HepG2 (cell line): ENCODE measurements around the gene CRADD. TPM values are rescaled to one million over a fixed set of nuclear protein-coding genes. Genes with fewer than 3 reads are reported as not detected.
A peak's percentile ranks its signal among the peaks of the same experiment; 100 is the strongest.

Experiments used
- ADNP ChIP-seq: sonication (generic); formaldehyde crosslinking; IDR thresholded peaks from 2 replicates; pipeline ENCODE4 v1.4.0; 2020; ENCODE audit warnings: missing genetic modification reagents
- BCL3 ChIP-seq: sonication (generic); formaldehyde crosslinking; IDR thresholded peaks from 2 replicates; pipeline ENCODE4 v1.5.1; 2020; ENCODE audit warnings: mild to moderate bottlenecking, missing genetic modification reagents, moderate library complexity
- CCAR2 ChIP-seq: fragments of 200-400 bp; formaldehyde crosslinking; optimal IDR thresholded peaks from 2 replicates; pipeline ENCODE3; 2018; ENCODE audit warnings: low read depth, mild to moderate bottlenecking, low read length, moderate library complexity
- CREB1 ChIP-seq, 2 experiments: fragments of 450-650 bp in 1 of 2; IDR thresholded peaks; 2 replicates each; pipeline ENCODE4 v1.6.1; 2016 to 2017; ENCODE audit warnings: control low read depth in 1 of 2, mild to moderate bottlenecking in 1 of 2, missing compliant biosample characterization in 1 of 2, missing genetic modification characterization in 1 of 2
- EZH2 ChIP-seq: conservative IDR thresholded peaks from 2 replicates; pipeline ENCODE4 v1.6.1; 2012; ENCODE audit warnings: mild to moderate bottlenecking, low read depth, low read length, moderate library complexity
- GPBP1L1 ChIP-seq: sonication (generic); formaldehyde crosslinking; IDR thresholded peaks from 2 replicates; pipeline ENCODE4 v1.5.0; 2020; ENCODE audit warnings: mild to moderate bottlenecking, missing genetic modification reagents
- HOXA3 ChIP-seq: sonication (generic); formaldehyde crosslinking; IDR thresholded peaks from 2 replicates; pipeline ENCODE4 v1.5.0; 2020; ENCODE audit warnings: missing genetic modification reagents
- KLF9 ChIP-seq: IDR thresholded peaks from 2 replicates; pipeline ENCODE4 v1.6.1; 2016; ENCODE audit warnings: low read depth
- NKX3-1 ChIP-seq: sonication (generic); formaldehyde crosslinking; IDR thresholded peaks from 2 replicates; pipeline ENCODE4 v1.5.0; 2020; ENCODE audit warnings: missing genetic modification reagents
- RCOR2 ChIP-seq: IDR thresholded peaks from 2 replicates; pipeline ENCODE4 v1.6.1; 2016; ENCODE audit warnings: missing biosample characterization, missing genetic modification reagents
- REXO4 ChIP-seq: sonication (generic); formaldehyde crosslinking; IDR thresholded peaks from 2 replicates; pipeline ENCODE4 v1.8.0; 2022; ENCODE audit warnings: missing genetic modification reagents, mild to moderate bottlenecking, borderline replicate concordance
- RXRA ChIP-seq: sonication (generic); formaldehyde crosslinking; IDR thresholded peaks from 2 replicates; pipeline ENCODE4 v1.5.1; 2020; ENCODE audit warnings: missing genetic modification reagents
- SKI ChIP-seq: fragments of 450-650 bp; IDR thresholded peaks from one replicate; pipeline ENCODE4 v1.6.1; 2018; ENCODE audit warnings: mild to moderate bottlenecking; ENCODE audit not compliant: partially characterized antibody
- SOX5 ChIP-seq: IDR thresholded peaks from 2 replicates; pipeline ENCODE4 v1.6.1; 2016; ENCODE audit warnings: borderline replicate concordance
- ZBTB4 ChIP-seq: sonication (generic); formaldehyde crosslinking; IDR thresholded peaks from 2 replicates; pipeline ENCODE4 v1.4.0; 2020; ENCODE audit warnings: missing genetic modification reagents, mild to moderate bottlenecking, borderline replicate concordance
- ZIK1 ChIP-seq: sonication (generic); formaldehyde crosslinking; IDR thresholded peaks from 2 replicates; pipeline ENCODE4 v1.5.0; 2020; ENCODE audit warnings: mild to moderate bottlenecking, low read depth, missing genetic modification reagents, borderline replicate concordance
- ZNF180 ChIP-seq: sonication (generic); formaldehyde crosslinking; IDR thresholded peaks from 2 replicates; pipeline ENCODE4 v1.4.0; 2020; ENCODE audit warnings: low read depth, missing genetic modification reagents, borderline replicate concordance
- ZNF260 ChIP-seq: sonication (generic); formaldehyde crosslinking; IDR thresholded peaks from 2 replicates; pipeline ENCODE4 v1.4.0; 2020; ENCODE audit warnings: missing genetic modification reagents, low read depth, mild to moderate bottlenecking, borderline replicate concordance
- ZNF350 ChIP-seq: sonication (generic); formaldehyde crosslinking; IDR thresholded peaks from 2 replicates; pipeline ENCODE4 v1.4.0; 2020; ENCODE audit warnings: mild to moderate bottlenecking, low read depth, missing genetic modification reagents, borderline replicate concordance
- ZNF574 ChIP-seq: sonication (generic); formaldehyde crosslinking; IDR thresholded peaks from 2 replicates; pipeline ENCODE4 v1.4.0; 2020; ENCODE audit warnings: missing genetic modification reagents
- polyA plus RNA-seq, 8 experiments: library from polyadenylated mRNA; depleted of rRNA in 3 of 8; stranded (reverse) in 7 of 8; unstranded in 1 of 8; fragments of >200 nt; fragmentation: Illumina TruSeq in 4 of 8; extraction: Trizol in 4 of 8; gene quantifications; 2 replicates each; pipeline versions ENCODE4 v1.2.1 to v1.2.3, GENCODE V29; 2011 to 2016; ENCODE audit warnings: low read depth in 4 of 8, missing spikeins in 1 of 8, mixed read lengths in 1 of 8; ENCODE audit not compliant: insufficient read depth in 1 of 8
- total RNA-seq, 5 experiments: library from RNA; depleted of rRNA; stranded (reverse); fragments of >200 nt; fragmentation: Illumina TruSeq; extraction: Trizol; gene quantifications; 2 replicates each; pipeline ENCODE4 v1.2.3, GENCODE V29; 2016; ENCODE audit warnings: low read depth in 1 of 5

CRADD gene
- total and polyA plus RNA-seq, 2 of the 13 experiments (the other 11 are each of a cell fraction or from before 2014, with no cell fraction given) = 12.4 to 18.8 TPM

- TF ChIP-seq ZNF574 (CRISPR knock-in tag) (peak; percentile 91), ZBTB4 (CRISPR knock-in tag) (peak; percentile 76; the same call in 1 of the 2 replicates), RCOR2 (CRISPR knock-in tag) (0 out of 2 replicates have a peak, but pooled peaks have one; percentile 16), SOX5 (CRISPR knock-in tag) (peak; percentile 71), HOXA3 (CRISPR knock-in tag) (peak; percentile 100), ZNF180 (CRISPR knock-in tag) (no peak), EZH2 (no peak), GPBP1L1 (CRISPR knock-in tag) (no peak), REXO4 (0 out of 2 replicates have a peak, but pooled peaks have one; percentile 35), CREB1 (IDR thresholded peaks at IDR 0.05) (peak; percentile 40; the same call in 1 of the 2 replicates), CREB1 (CRISPR knock-in tag; IDR thresholded peaks at IDR 0.05) (peak; percentile 94), ZNF350 (CRISPR knock-in tag) (peak; percentile 93), RXRA (CRISPR knock-in tag) (peak; percentile 51; the same call in 1 of the 2 replicates), KLF9 (CRISPR knock-in tag) (no peak), NKX3-1 (CRISPR knock-in tag) (no peak; the same call in 1 of the 2 replicates), CCAR2 (no peak), ZNF260 (CRISPR knock-in tag) (no peak), ZIK1 (CRISPR knock-in tag) (no peak), SKI (no peak), ADNP (CRISPR knock-in tag) (no peak), BCL3 (peak; percentile 80; the same call in 1 of the 2 replicates)
Observed at GRCh38 chr12:93677195-93678064, at the start of gene CRADD (continued).
